22Rv1 (cell line): ENCODE results near the gene SUCLG2.

ENCODE experiments used
- ZFX ChIP-seq: fragments of 450-650 bp; IDR thresholded peaks from 2 replicates; pipeline ENCODE4 v1.6.1; 2017; ENCODE audit warnings: antibody characterized with exemption, borderline replicate concordance
- TF ChIP-seq, protein P1 (sequence below): fragments of 450-650 bp; IDR thresholded peaks from 2 replicates; pipeline ENCODE4 v1.5.1; 2017; ENCODE audit warnings: mild to moderate bottlenecking

DNA sequence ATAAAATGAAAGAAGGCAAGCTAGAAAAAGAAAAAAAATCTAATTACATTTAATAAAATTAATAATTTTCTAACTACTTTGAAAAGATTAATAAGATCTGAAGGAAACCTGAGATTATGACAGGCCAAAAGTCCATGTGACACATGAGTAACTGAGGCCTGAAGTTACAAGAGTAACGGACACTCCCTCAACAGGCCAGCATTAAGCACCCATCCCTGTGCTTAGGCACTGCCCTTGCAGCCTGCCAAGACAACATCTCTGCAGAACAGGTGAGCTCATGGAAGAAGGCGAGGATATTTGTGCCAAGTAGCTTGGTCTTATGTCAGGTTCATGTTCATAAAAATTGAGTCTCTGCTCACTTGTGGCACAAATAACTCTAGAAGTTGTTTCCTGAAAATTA, 31.8 kb downstream of the SUCLG2 start:
- TF ChIP-seq, protein P1, sequence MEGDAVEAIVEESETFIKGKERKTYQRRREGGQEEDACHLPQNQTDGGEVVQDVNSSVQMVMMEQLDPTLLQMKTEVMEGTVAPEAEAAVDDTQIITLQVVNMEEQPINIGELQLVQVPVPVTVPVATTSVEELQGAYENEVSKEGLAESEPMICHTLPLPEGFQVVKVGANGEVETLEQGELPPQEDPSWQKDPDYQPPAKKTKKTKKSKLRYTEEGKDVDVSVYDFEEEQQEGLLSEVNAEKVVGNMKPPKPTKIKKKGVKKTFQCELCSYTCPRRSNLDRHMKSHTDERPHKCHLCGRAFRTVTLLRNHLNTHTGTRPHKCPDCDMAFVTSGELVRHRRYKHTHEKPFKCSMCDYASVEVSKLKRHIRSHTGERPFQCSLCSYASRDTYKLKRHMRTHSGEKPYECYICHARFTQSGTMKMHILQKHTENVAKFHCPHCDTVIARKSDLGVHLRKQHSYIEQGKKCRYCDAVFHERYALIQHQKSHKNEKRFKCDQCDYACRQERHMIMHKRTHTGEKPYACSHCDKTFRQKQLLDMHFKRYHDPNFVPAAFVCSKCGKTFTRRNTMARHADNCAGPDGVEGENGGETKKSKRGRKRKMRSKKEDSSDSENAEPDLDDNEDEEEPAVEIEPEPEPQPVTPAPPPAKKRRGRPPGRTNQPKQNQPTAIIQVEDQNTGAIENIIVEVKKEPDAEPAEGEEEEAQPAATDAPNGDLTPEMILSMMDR: no peak
- TF ChIP-seq ZFX: no peak
